ENCODE results near the gene TRMO.
"Not testable (repeated sequence)": the region's sequence is repeated elsewhere in the genome, so short reads cannot be mapped to it uniquely, and the experiment has no call there.

Gene TRMO

GRCh38 chr9:97921959-97922724 is at the start of gene TRMO:
TSS of gene TRMO (minus strand) at chr9:97922500. CDS start at chr9:97922493, 7 bp downstream.
- DNase-seq (ENCODE audit: low read depth) = peak; percentile 97

GRCh38 chr9:97970165-97970564 is 47.9 kb upstream of the TRMO start:
- DNase-seq (ENCODE audit: low read depth) = no peak

- no peak for DNase-seq (ENCODE audit: low read depth)
These were observed 46.7 kb upstream of the TRMO start for GRCh38 chr9:97969014-97969413.

GRCh38 chr9:97966493-97966892 is 44.2 kb upstream of the TRMO start:
- DNase-seq (ENCODE audit: low read depth) = no peak

GRCh38 chr9:97964901-97965300 is 42.6 kb upstream of the TRMO start:
- no peak for DNase-seq (ENCODE audit: low read depth)

- no peak for DNase-seq (ENCODE audit: low read depth)
These were observed 40.9 kb upstream of the TRMO start for GRCh38 chr9:97963232-97963631.

GRCh38 chr9:97962575-97962974 is 40.3 kb upstream of the TRMO start:
- DNase-seq (ENCODE audit: low read depth) = no peak

- no peak for DNase-seq (ENCODE audit: low read depth)
These were observed 39.8 kb upstream of the TRMO start for GRCh38 chr9:97962136-97962535.

GRCh38 chr9:97961361-97961760 is 39.1 kb upstream of the TRMO start:
- no peak for DNase-seq (ENCODE audit: low read depth)

GRCh38 chr9:97960678-97961328 is 38.5 kb upstream of the TRMO start:
- DNase-seq (ENCODE audit: low read depth) = not testable (repeated sequence)

- no peak for DNase-seq (ENCODE audit: low read depth)
These were observed 37.3 kb upstream of the TRMO start for GRCh38 chr9:97959585-97959984.

- peak; percentile 59 for DNase-seq (ENCODE audit: low read depth)
These were observed 36.7 kb upstream of the TRMO start for GRCh38 chr9:97958812-97959511.

GRCh38 chr9:97956331-97956730 is 34.0 kb upstream of the TRMO start:
- DNase-seq (ENCODE audit: low read depth) = no peak

GRCh38 chr9:97954550-97954989 is 32.3 kb upstream of the TRMO start:
- peak; percentile 21 for DNase-seq (ENCODE audit: low read depth)

- DNase-seq (ENCODE audit: low read depth) = not testable (repeated sequence)
These were observed 28.6 kb upstream of the TRMO start for GRCh38 chr9:97950873-97951272.

- DNase-seq (ENCODE audit: low read depth) = not testable (repeated sequence)
These were observed 24.8 kb upstream of the TRMO start for GRCh38 chr9:97947094-97947493.

- DNase-seq (ENCODE audit: low read depth) = not testable (repeated sequence)
These were observed 23.2 kb upstream of the TRMO start for GRCh38 chr9:97945470-97945869.

GRCh38 chr9:97944612-97945011 is 22.3 kb upstream of the TRMO start:
- DNase-seq (ENCODE audit: low read depth) = no peak

GRCh38 chr9:97943308-97943855 is 21.1 kb upstream of the TRMO start:
- no peak for DNase-seq (ENCODE audit: low read depth)

- DNase-seq (ENCODE audit: low read depth) = no peak
These were observed 19.0 kb upstream of the TRMO start for GRCh38 chr9:97941323-97941722.

- no peak for DNase-seq (ENCODE audit: low read depth)
These were observed 18.4 kb upstream of the TRMO start for GRCh38 chr9:97940741-97941140.

GRCh38 chr9:97940233-97940632 is 17.9 kb upstream of the TRMO start:
- DNase-seq (ENCODE audit: low read depth) = no peak

All from EH (cell line).